ENCODE results near the gene TNFAIP8L2. TPM values are rescaled to one million over a fixed set of nuclear protein-coding genes. Genes with fewer than 3 reads are reported as not detected.

Gene TNFAIP8L2
- total RNA-seq, 4 donors from 2014 or later: 2.0 to 5.2 (median 4.2) TPM

DNA sequence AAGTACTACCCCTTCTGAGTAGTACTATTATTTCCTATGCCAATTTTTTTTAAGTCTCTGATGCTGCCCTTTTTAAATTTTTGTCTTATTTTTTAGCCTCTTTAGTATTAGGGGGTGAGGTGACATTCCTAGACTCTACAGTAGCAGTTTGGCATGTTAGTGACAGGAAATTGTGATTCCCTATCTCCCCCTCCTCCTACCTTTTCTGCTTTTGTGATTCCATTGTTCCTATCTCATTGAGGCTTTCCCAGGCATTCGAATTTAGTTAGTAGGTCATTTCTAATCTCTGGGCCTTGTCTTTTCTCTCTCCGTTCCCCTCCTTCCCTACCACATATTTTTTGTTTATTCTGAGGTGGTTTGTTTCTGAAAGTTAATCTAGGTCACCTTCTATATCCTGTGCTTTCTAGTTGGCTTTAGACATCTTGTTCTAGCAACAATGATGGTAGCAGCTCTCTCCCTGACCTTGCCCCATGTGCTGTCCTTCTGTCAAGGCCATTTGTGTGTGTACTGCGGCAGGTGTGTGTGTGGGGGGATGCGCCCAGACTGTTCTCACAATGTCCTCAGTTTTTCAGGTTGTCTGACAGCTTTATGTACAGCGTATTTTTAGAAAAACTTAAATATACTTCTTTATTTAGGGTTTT is 31.6 kb upstream of the TNFAIP8L2 start:
- no peaks in the 10 kb centered on the region for H3K9me3 ChIP-seq
- in situ Hi-C loops (cut with MboI; ENCODE audit: low pct_ligation_motif_present in 1 of 4, low pct_unique_long_range_greater_than_20kb in 1 of 4, low sequenced_read_pairs in 3 of 4) (no loop called here), intact Hi-C loops (cut with DNase I; ENCODE audit: low total_unique reads) (no loop called here)
- TF ChIP-seq, protein P1, sequence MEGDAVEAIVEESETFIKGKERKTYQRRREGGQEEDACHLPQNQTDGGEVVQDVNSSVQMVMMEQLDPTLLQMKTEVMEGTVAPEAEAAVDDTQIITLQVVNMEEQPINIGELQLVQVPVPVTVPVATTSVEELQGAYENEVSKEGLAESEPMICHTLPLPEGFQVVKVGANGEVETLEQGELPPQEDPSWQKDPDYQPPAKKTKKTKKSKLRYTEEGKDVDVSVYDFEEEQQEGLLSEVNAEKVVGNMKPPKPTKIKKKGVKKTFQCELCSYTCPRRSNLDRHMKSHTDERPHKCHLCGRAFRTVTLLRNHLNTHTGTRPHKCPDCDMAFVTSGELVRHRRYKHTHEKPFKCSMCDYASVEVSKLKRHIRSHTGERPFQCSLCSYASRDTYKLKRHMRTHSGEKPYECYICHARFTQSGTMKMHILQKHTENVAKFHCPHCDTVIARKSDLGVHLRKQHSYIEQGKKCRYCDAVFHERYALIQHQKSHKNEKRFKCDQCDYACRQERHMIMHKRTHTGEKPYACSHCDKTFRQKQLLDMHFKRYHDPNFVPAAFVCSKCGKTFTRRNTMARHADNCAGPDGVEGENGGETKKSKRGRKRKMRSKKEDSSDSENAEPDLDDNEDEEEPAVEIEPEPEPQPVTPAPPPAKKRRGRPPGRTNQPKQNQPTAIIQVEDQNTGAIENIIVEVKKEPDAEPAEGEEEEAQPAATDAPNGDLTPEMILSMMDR (IDR thresholded peaks at IDR 0.05): no peak
- TF ChIP-seq POLR2AphosphoS5 (IDR thresholded peaks at IDR 0.05): no peak
- TF ChIP-seq POLR2A (IDR thresholded peaks at IDR 0.05): no peak
- TF ChIP-seq EP300 (IDR thresholded peaks at IDR 0.05; ENCODE audit: low read depth): no peak
- 74 to 81% methylated on average over 4 to 5 of the region's 5 CpGs for WGBS, 2 donors (ENCODE audit: low coverage in 1 of 2)
- H3K27me3 ChIP-seq: no peaks in the 10 kb centered on the region
- H3K36me3 ChIP-seq: peaks cover 0 to 3% (median 0%) of the 10 kb centered on the region in 4 donors
- no peaks in the 10 kb centered on the region for H3K4me1 ChIP-seq
- no peak overlapping the region for H3K27ac ChIP-seq
- H3K4me3 ChIP-seq: no peak overlapping the region
- no peak for DNase-seq

DNA sequence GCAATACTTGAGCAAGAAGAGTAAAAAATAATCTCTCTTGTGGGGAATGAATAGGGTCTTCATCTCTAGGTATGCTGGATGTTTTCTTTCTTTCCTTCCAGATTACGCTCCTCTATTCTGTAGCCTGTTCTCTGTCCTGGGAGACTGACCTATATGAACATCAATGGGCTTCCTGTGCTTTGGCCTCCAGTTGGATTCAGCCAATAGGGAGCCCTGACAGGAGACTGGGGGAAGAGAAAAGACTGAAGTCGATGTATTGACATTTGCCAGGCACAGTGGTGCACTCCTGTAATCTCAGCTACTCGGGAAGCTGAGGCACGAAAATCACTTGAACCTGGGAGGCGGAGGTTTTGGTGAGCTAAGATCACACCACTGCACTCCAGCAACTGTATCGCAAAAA is 27.6 kb upstream of the TNFAIP8L2 start:
- TF ChIP-seq POLR2A (IDR thresholded peaks at IDR 0.05): no peak
- TF ChIP-seq EP300 (IDR thresholded peaks at IDR 0.05; ENCODE audit: low read depth): no peak
- no peak for TF ChIP-seq POLR2AphosphoS5 (IDR thresholded peaks at IDR 0.05)
- TF ChIP-seq, protein P1 (IDR thresholded peaks at IDR 0.05): no peak
- no peak for DNase-seq
- WGBS, 2 donors (ENCODE audit: low coverage in 1 of 2): 84 to 95% methylated on average over 4 to 6 of the region's 6 CpGs
- peaks cover 0 to 22% (median 15%) of the 10 kb centered on the region in 4 donors for H3K4me1 ChIP-seq
- in situ Hi-C loops (cut with MboI; ENCODE audit: low pct_ligation_motif_present in 1 of 4, low pct_unique_long_range_greater_than_20kb in 1 of 4, low sequenced_read_pairs in 3 of 4) (no loop called here), intact Hi-C loops (cut with DNase I; ENCODE audit: low total_unique reads) (no loop called here)
- no peak overlapping the region for H3K4me3 ChIP-seq
- no peaks in the 10 kb centered on the region for H3K36me3 ChIP-seq
- no peak overlapping the region for H3K27ac ChIP-seq
- H3K9me3 ChIP-seq: no peaks in the 10 kb centered on the region
- peaks cover 27% of the 10 kb centered on the region for H3K27me3 ChIP-seq

DNA sequence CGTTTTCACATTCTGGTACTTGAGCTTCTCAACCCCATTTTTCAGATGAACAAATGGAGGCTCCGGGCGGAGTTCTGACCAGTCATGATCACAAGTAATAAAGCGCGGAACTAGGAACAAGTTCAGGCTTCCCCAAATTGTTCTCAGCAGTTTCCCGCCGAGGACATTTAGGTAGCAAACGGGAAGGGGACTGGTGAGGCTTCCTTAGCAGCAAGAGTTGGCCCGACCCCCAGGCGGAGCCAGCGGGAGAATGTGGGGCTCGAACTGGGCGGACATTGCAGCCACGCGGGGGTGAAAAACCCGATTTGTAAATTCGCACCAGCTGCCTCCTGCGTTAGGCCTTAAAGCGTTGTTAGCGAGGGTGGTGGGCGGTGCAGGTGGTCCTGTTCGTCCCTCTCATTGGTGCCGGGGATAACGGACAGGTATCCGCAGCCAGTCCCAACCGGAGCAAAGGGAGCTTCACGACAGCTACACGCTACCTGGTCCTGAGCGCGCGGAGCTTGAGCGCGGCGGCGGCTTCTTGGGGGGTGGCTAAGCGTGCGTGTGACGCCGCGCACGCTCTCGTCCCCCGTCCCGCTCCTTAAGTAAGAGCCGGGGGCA is 25.4 kb upstream of the TNFAIP8L2 start:
- intact Hi-C loops (cut with DNase I; ENCODE audit: low total_unique reads) (no loop called here), in situ Hi-C loops (cut with MboI; ENCODE audit: low pct_ligation_motif_present in 1 of 4, low pct_unique_long_range_greater_than_20kb in 1 of 4, low sequenced_read_pairs in 3 of 4) (no loop called here)
- Histone ChIP-seq H3K4me3 (peak overlapping the region in 3 of 4 donors; percentile 19 to 54 (median 29)), H3K27ac (peak overlapping the region; percentile 27 to 65 (median 45)), H3K9me3 (no peaks in the 10 kb centered on the region), H3K4me1 (peaks cover 0 to 22% (median 15%) of the 10 kb centered on the region in 4 donors), H3K36me3 (no peaks in the 10 kb centered on the region), H3K27me3 (peaks cover 27% of the 10 kb centered on the region)
- peak; percentile 84 for DNase-seq
- TF ChIP-seq EP300 (IDR thresholded peaks at IDR 0.05; ENCODE audit: low read depth): no peak
- no peak for TF ChIP-seq POLR2A (IDR thresholded peaks at IDR 0.05)
- TF ChIP-seq POLR2AphosphoS5 (IDR thresholded peaks at IDR 0.05): peak in 2 of 3 donors; percentile 12 to 24
- TF ChIP-seq, protein P1 (IDR thresholded peaks at IDR 0.05): no peak
- WGBS, 2 donors (ENCODE audit: low coverage in 1 of 2): 15 to 67% methylated on average over 1 to 44 of the region's 45 CpGs

DNA sequence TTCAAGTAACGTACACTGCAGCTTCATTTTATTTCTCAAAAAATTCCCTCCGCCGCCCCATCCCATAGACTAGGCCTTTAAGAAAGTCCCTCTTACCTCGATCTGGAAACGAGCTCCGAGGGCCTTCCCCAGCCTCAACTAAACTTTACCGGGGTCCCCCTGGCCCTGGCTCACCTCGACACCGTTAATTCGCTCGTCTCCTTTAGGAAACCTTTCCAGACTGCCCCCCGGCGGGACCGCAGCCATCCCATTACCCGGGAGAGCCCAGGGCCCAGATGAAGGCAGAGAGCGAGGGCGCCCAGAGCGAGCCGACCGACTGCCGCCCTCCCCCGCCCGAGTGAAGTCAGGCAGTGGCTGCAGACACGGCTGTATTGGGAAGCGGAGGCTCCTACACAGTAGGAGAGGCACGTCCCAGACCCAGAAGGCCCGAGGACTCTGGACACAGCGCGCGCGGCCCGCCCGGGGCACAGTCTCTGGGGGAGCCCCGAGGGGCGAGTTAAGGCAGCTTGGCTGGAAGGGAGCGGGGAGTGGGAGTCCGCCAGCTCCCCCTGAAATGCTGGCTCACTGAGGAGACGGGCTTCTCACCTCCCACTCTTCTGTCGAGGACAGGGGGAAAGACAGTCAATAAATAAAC is 24.6 kb upstream of the TNFAIP8L2 start:
- no peak for TF ChIP-seq EP300 (IDR thresholded peaks at IDR 0.05; ENCODE audit: low read depth)
- no peak for TF ChIP-seq POLR2A (IDR thresholded peaks at IDR 0.05)
- TF ChIP-seq, protein P1 (IDR thresholded peaks at IDR 0.05): no peak
- no peak for TF ChIP-seq POLR2AphosphoS5 (IDR thresholded peaks at IDR 0.05)
- in situ Hi-C loops (cut with MboI; ENCODE audit: low pct_ligation_motif_present in 1 of 4, low pct_unique_long_range_greater_than_20kb in 1 of 4, low sequenced_read_pairs in 3 of 4): no loop called here

More for the DNA sequence above, 24.6 kb upstream of the TNFAIP8L2 start:
- peaks cover 27% of the 10 kb centered on the region for H3K27me3 ChIP-seq
- peak overlapping the region in 3 of 4 donors; percentile 19 to 54 (median 29) for H3K4me3 ChIP-seq
- H3K36me3 ChIP-seq: no peaks in the 10 kb centered on the region
- intact Hi-C loops (cut with DNase I; ENCODE audit: low total_unique reads): no loop called here
- peak; percentile 26 for DNase-seq
- no peaks in the 10 kb centered on the region for H3K9me3 ChIP-seq
- peaks cover 0 to 22% (median 15%) of the 10 kb centered on the region in 4 donors for H3K4me1 ChIP-seq
- H3K27ac ChIP-seq: peak overlapping the region; percentile 27 to 65 (median 45)
- WGBS, 2 donors (ENCODE audit: low coverage in 1 of 2): 2 to 42% methylated on average over 9 to 39 of the region's 39 CpGs

All from transverse colon (tissue), 4 donors.